ENCODE data around the gene GPR85.

- TF ChIP-seq CTCF (IDR thresholded peaks at IDR 0.05): no peak
- no peak for TF ChIP-seq POLR2A (IDR thresholded peaks at IDR 0.05)
Observed at GRCh38 chr7:113062499-113062898, 24.1 kb downstream of the GPR85 start.

All from right lobe of liver (tissue), 4 donors.